HG03159 (cell line): ENCODE data around the gene ZBTB38.

Experiments used
- ATAC-seq: cut with Tn5 transposase; IDR thresholded peaks from one replicate; pipeline ENCODE4 v1.9.1; 2021; ENCODE audit warnings: mild to moderate bottlenecking, moderate library complexity; ENCODE audit not compliant: unreplicated experiment

Gene ZBTB38

GRCh38 chr3:141336672-141337522, 31.4 kb upstream of the ZBTB38 start:
- ATAC-seq: peak; percentile 94

GRCh38 chr3:141337523-141337854, 30.8 kb upstream of the ZBTB38 start:
- no peak for ATAC-seq

GRCh38 chr3:141337991-141338390, 30.3 kb upstream of the ZBTB38 start:
- ATAC-seq: no peak

- no peak for ATAC-seq
Measured at GRCh38 chr3:141338881-141339280, 29.4 kb upstream of the ZBTB38 start.

- ATAC-seq: no peak
Measured at GRCh38 chr3:141341536-141341935, 26.8 kb upstream of the ZBTB38 start.

GRCh38 chr3:141342386-141342785, 25.9 kb upstream of the ZBTB38 start:
- no peak for ATAC-seq

- no peak for ATAC-seq
Measured at GRCh38 chr3:141343077-141343476, 25.2 kb upstream of the ZBTB38 start.

- ATAC-seq: no peak
Measured at GRCh38 chr3:141343865-141344271, 24.4 kb upstream of the ZBTB38 start.

- ATAC-seq: no peak
Measured at GRCh38 chr3:141345528-141345927, 22.8 kb upstream of the ZBTB38 start.

GRCh38 chr3:141346007-141346406, 22.3 kb upstream of the ZBTB38 start:
- no peak for ATAC-seq

- no peak for ATAC-seq
Measured at GRCh38 chr3:141346418-141346817, 21.9 kb upstream of the ZBTB38 start.

- ATAC-seq: no peak
Measured at GRCh38 chr3:141346839-141347238, 21.5 kb upstream of the ZBTB38 start.

- no peak for ATAC-seq
Measured at GRCh38 chr3:141348837-141349236, 19.5 kb upstream of the ZBTB38 start.

- no peak for ATAC-seq
Measured at GRCh38 chr3:141349711-141350110, 18.6 kb upstream of the ZBTB38 start.

- no peak for ATAC-seq
Measured at GRCh38 chr3:141350666-141351065, 17.6 kb upstream of the ZBTB38 start.

- no peak for ATAC-seq
Measured at GRCh38 chr3:141352262-141352984, 15.9 kb upstream of the ZBTB38 start.

- no peak for ATAC-seq
Measured at GRCh38 chr3:141353652-141354495, 14.4 kb upstream of the ZBTB38 start.

GRCh38 chr3:141354517-141354916, 13.8 kb upstream of the ZBTB38 start:
- ATAC-seq: no peak

GRCh38 chr3:141355242-141355641, 13.1 kb upstream of the ZBTB38 start:
- no peak for ATAC-seq

GRCh38 chr3:141356046-141356445, 12.3 kb upstream of the ZBTB38 start:
- no peak for ATAC-seq

- no peak for ATAC-seq
Measured at GRCh38 chr3:141360888-141361598, 7.3 kb upstream of the ZBTB38 start.
